GM19099 (cell line): ENCODE results near the gene OSBPL1A.

Source experiments
- POLR2A ChIP-seq: IDR thresholded peaks from 3 replicates; pipeline ENCODE4 v1.6.1; 2011; ENCODE audit warnings: low read depth; ENCODE audit not compliant: insufficient read length; ENCODE audit errors: extremely low read depth

Gene OSBPL1A

DNA sequence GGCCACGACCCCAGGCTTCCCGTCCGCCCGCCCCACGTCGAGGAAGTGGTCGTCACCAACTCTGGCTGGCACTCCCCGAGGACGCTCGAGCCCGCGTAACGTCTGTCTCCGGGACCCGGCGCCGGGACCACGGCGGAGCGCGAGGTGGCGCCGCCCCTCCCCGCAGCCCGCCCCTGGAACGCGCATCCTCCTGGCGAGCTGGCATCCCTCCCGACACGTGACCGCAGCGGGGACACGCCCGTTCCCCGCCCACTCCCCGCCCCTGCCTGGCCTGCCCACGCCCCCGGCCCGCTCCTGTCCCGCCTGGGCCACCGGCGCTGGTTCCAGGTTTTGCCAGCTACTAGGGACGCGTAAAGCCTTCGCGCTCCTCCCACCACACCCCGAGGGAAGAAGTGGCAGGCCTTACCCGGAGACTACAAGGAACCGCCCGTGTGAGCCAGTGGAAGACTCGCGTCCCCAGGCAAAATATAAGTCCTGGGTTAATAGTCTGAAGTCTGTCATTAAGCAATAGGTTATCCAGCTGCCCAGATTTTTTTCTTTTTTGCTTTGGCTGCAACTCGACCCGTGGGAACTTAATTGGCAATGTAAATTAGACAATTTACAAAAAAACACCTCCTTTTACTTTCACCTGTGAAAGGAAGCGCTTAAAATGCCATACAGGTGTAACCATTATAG is at the start of gene OSBPL1A:
Gene OSBPL1A, minus strand, starts transcription at position 131 of the 675 bp plus-strand sequence. CDS start 20,291 bp downstream, outside the sequence.
- no peak for TF ChIP-seq POLR2A

- TF ChIP-seq POLR2A = no peak
Measured at GRCh38 chr18:24446953-24447538, 49.4 kb upstream of the OSBPL1A start.

GRCh38 chr18:24446453-24446852 is 48.8 kb upstream of the OSBPL1A start:
- TF ChIP-seq POLR2A = no peak

DNA sequence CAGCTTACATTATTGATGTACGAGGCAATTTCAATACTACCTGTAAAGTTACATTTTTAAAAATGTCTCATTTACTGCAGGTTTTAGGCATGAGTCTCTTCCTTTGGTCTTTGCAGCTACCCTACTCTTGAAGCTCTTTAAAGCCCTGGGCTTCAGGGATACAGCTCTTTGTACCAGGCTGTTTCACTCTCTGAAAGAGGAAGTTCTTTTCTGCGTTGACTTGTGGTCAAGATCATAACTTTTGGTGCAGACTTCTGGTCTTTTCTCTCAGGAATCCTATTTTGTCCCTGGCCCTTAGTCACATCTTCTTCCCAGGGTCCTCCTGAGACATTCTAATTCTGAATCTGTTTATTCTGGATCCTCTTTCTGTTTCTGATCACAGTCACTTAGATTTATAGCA is 46.2 kb upstream of the OSBPL1A start:
- no peak for TF ChIP-seq POLR2A

DNA sequence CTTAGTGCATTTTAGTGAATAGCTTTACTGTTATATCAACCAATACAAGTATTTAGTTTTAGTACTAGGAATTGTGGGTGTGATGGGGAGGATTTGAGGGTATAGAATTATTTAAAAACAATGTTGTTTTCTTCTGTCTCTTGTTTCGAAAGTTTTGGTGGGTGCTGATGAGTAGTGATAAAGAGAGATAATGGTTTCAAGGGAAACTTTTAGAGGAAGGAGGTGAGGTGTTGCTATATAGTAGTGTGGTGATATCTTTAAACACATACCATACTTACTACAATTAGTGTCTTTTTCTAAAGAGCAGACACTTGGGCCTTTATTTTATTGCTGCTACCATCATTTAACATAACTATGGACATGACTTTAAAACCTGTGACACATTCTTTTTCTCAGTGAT is 39.3 kb upstream of the OSBPL1A start:
- no peak for TF ChIP-seq POLR2A

GRCh38 chr18:24432618-24433017 is 35.0 kb upstream of the OSBPL1A start:
- TF ChIP-seq POLR2A = no peak

- no peak for TF ChIP-seq POLR2A
Measured at GRCh38 chr18:24429188-24429587, 31.6 kb upstream of the OSBPL1A start.

DNA sequence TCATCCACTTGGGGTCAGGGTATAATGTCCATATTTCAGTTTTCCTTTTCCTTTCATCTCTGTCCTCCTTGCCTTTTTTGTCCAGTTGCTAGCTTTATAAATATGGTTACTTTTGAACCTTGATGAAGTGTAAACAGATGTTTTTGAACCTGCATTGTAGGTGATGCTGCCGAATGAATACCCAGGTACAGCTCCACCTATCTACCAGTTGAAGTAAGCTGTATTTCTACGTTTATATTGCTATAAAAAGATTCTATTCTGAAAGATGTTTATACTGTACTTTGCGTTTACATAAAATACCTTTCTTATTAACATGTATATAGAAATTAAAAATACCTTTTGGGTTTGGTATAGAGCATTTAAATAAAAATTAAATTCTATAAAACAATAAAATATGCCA is 31.1 kb upstream of the OSBPL1A start:
- no peak for TF ChIP-seq POLR2A

DNA sequence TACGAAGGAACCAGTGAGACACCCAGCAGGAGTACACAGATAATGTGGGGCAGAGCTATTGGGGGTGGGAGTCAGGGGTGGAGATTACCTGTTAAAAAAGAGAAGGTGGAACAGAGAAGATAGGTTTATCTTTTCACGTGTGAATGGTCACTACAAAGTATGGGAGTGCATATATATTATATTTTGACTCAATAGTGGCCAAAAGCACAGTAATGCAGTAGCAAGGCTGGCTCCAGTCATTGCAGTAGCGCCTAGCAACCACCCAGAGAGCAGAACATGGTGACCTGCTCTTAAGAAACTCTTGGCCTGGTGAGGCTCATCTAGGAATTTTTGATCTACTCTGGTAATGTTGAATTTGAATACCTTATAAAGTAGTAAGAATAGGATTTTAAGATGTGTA is 29.9 kb upstream of the OSBPL1A start:
- TF ChIP-seq POLR2A = no peak

DNA sequence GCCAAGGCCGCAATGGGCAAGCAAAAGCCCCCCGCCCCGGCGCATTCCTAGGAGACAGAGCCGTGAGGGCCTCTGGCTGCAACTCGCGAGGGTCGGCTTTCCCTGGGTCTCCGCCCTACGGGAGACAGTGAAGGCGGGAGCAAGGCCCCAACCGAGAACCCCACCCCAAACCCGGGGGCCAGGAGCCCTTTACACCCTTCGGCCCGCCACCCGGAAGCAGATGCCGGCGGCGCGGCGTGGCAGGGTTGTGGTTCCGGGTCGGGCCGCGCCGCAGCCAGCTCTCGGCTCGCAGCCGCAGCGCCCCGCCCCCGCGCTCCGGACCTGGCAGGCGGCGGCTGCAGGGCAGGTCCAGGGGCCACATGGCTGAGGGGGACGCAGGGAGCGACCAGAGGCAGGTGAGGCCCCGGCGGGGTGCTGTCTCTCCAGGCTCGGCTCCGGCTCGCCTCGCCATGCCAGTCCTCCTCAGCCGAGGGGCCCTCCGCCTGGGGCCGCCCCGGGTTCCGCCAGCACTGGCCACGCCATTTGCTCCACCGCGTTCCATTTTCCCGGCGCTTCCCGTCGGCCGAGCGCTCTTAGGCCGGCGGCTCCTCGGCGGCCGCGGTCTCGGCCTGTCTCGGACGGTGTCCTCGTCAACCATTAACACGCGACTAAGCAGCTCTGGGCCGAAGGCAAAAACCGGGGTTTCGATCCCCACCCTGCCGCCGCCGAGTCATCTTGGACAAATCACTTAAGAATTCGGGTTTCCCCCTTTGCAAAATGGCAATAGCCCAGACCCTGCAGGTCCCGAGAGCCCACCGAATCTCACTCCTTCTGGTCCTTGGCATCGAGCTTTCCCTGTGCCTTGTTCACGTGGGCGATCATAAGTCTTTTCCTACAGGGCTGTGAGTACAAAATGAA is 29.0 kb upstream of the OSBPL1A start, which contains the start of gene IMPACT:
Gene IMPACT, plus strand, starts transcription at position 273 of the 897 bp plus-strand sequence. Its CDS starts 87 bp downstream, at position 360.
- TF ChIP-seq POLR2A = peak; percentile 74

- TF ChIP-seq POLR2A = no peak
Measured at GRCh38 chr18:24426073-24426397, 28.4 kb upstream of the OSBPL1A start.

GRCh38 chr18:24421831-24422230 is 24.2 kb upstream of the OSBPL1A start:
- no peak for TF ChIP-seq POLR2A

GRCh38 chr18:24420551-24420950 is 22.9 kb upstream of the OSBPL1A start:
- no peak for TF ChIP-seq POLR2A

- no peak for TF ChIP-seq POLR2A
Measured at GRCh38 chr18:24417480-24417879, 19.9 kb upstream of the OSBPL1A start.

DNA sequence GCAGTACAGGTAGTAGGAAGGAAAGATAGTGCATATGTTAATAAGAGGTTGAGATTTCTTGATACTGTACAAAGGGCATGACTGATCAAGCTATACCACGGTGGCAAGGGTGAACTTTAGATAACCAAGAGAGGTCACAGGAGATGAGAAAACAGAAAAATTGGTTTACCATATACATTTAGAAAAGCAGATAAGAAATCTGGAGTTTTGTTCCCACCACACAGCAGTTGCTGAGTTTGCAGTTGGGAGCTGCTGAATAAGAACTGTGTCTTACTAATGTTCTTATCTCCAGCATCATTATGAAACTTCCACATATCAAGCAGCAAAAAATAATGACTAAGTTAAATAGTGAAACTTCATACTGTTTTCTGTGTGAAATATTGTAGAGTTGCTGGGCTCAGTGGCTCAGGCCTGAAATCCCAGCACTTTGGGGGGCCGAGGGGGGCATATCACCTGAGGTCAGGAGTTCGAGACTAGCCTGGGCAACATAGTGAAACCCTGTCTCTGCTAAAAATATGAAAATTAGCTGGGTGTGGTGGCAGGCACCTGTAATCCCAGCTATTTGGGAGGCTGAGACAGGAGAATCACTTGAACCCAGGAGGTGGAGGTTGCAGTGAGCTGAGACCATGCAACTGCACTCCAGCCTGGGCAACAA is 16.9 kb upstream of the OSBPL1A start:
- no peak for TF ChIP-seq POLR2A
